ENCODE data around the gene GPANK1. TPM values are rescaled to one million over a fixed set of nuclear protein-coding genes. Genes with fewer than 3 reads are reported as not detected.

GPANK1 gene
- total and polyA plus RNA-seq, 9 of the 15 experiments (the other 6 are each of a cell fraction or from before 2014, with no cell fraction given), result 32.2 to 111 (median 46.3) TPM

- H3K27me3 ChIP-seq (ENCODE audit: control insufficient read depth in 2 of 2, insufficient read depth in 2 of 2, low read length in 2 of 2), result no peaks in the 10 kb centered on the region
- BruUV-seq (replicated peaks), result no TSS peak
- no peak for ATAC-seq
- no peak overlapping the region for H3K4me2 ChIP-seq (ENCODE audit: insufficient read depth, low read length)
- peaks cover 10 to 18% of the 10 kb centered on the region in 2 experiments for H3K4me1 ChIP-seq (replicated peaks in 1 of 2; ENCODE audit: control insufficient read depth in 2 of 2, insufficient read depth in 2 of 2, low read length in 2 of 2)
- H3K4me3 ChIP-seq, result no peak overlapping the region
- H2AFZ ChIP-seq (ENCODE audit: low read depth, low read length), result no peak overlapping the region
- H3K79me2 ChIP-seq (ENCODE audit: control insufficient read depth, insufficient read depth, low read length), result peaks cover 67% of the 10 kb centered on the region
- intact Hi-C loops (cut with micrococcal nuclease) (no loop called here), in situ Hi-C loops (cut with MboI) (no loop called here)
- peak overlapping the region in 1 of 2 experiments; percentile 39; a peak in 1 of 4 replicates for H3K9ac ChIP-seq (ENCODE audit: insufficient read depth in 1 of 2, low read depth in 2 of 2, low read length in 2 of 2)
- no peak overlapping the region for H3K27ac ChIP-seq (ENCODE audit: extremely low read depth, low read depth, low read length)
- ChIA-PET CTCF (ENCODE audit: low intra/inter-chr PET ratio) (no interaction called here), POLR2A (interaction anchor here (0.6 to 12.4 kb wide), 8 partner anchors 9 to 165 kb away, joined by 3 to 274 read pairs (median 4); partner anchors contain the start of genes BAG6, C6orf47 and GPANK1)
- peaks cover 30% of the 10 kb centered on the region for H4K20me1 ChIP-seq (replicated peaks; ENCODE audit: control insufficient read depth, insufficient read depth, low read length)
- H3K36me3 ChIP-seq (ENCODE audit: control insufficient read depth, insufficient read depth, low read length), result peaks cover 100% of the 10 kb centered on the region
- TF ChIP-seq ZBTB26 (CRISPR knock-in tag; IDR thresholded peaks at IDR 0.05) (0 out of 2 replicates have a peak, but pooled peaks have one; percentile 36), ZNF707 (CRISPR knock-in tag; conservative IDR thresholded peaks at IDR 0.05) (no peak)
- 96% methylated on average over 8 of the region's 10 CpGs for WGBS (ENCODE audit: insufficient coverage, low coverage, missing lambda C conversion rate)
- H3K9me3 ChIP-seq (replicated peaks; ENCODE audit: control insufficient read depth, insufficient read depth, low read depth, low read length), result no peaks in the 10 kb centered on the region
- DNase-seq (ENCODE audit: extremely low read depth in 1 of 4, low spot score in 3 of 4), result no peak
- H3K9me1 ChIP-seq (ENCODE audit: control insufficient read depth, insufficient read depth, low read length), result peaks cover 11% of the 10 kb centered on the region
- FAIRE-seq, result no peak
These were observed 37.8 kb downstream of the GPANK1 start for GRCh38 chr6:31626952-31627351.

- H3K9me3 ChIP-seq (replicated peaks; ENCODE audit: control insufficient read depth, insufficient read depth, low read depth, low read length), result no peaks in the 10 kb centered on the region
- no TSS peak for BruUV-seq (replicated peaks)
- peaks cover 82% of the 10 kb centered on the region for H3K36me3 ChIP-seq (ENCODE audit: control insufficient read depth, insufficient read depth, low read length)
- H2AFZ ChIP-seq (ENCODE audit: low read depth, low read length), result no peak overlapping the region
- H4K20me1 ChIP-seq (replicated peaks; ENCODE audit: control insufficient read depth, insufficient read depth, low read length), result peaks cover 31% of the 10 kb centered on the region; the same call in 1 of the 2 replicates
- DNase-seq (ENCODE audit: extremely low read depth in 1 of 4, low spot score in 3 of 4), result no peak
- 92% methylated on average over 10 of the region's 10 CpGs for WGBS (ENCODE audit: insufficient coverage, low coverage, missing lambda C conversion rate)
- H3K4me2 ChIP-seq (ENCODE audit: insufficient read depth, low read length), result no peak overlapping the region
- intact Hi-C loops (cut with micrococcal nuclease), result no loop called here
- ChIA-PET POLR2A (interaction anchor here (1.8 to 12.4 kb wide), 3 partner anchors 12 to 28 kb away, joined by 9 to 274 read pairs (median 41); partner anchors contain the start of gene BAG6), CTCF (ENCODE audit: low intra/inter-chr PET ratio) (no interaction called here)
- ATAC-seq, result no peak
- no peaks in the 10 kb centered on the region for H3K27me3 ChIP-seq (ENCODE audit: control insufficient read depth in 2 of 2, insufficient read depth in 2 of 2, low read length in 2 of 2)
- peaks cover 12% of the 10 kb centered on the region for H3K9me1 ChIP-seq (ENCODE audit: control insufficient read depth, insufficient read depth, low read length)
- in situ Hi-C loops (cut with MboI), result no loop called here
- peak overlapping the region in 1 of 2 experiments; percentile 54; a peak in 1 of 4 replicates for H3K9ac ChIP-seq (ENCODE audit: insufficient read depth in 1 of 2, low read depth in 2 of 2, low read length in 2 of 2)
- H3K4me1 ChIP-seq (replicated peaks in 1 of 2; ENCODE audit: control insufficient read depth in 2 of 2, insufficient read depth in 2 of 2, low read length in 2 of 2), result peaks cover 13 to 21% of the 10 kb centered on the region in 2 experiments
- peaks cover 73% of the 10 kb centered on the region for H3K79me2 ChIP-seq (ENCODE audit: control insufficient read depth, insufficient read depth, low read length)
- H3K4me3 ChIP-seq, result no peak overlapping the region
- FAIRE-seq, result no peak
- no peak overlapping the region for H3K27ac ChIP-seq (ENCODE audit: extremely low read depth, low read depth, low read length)
- TF ChIP-seq SRSF3 (IDR thresholded peaks at IDR 0.05; ENCODE audit: insufficient read depth, low read length) (no peak), RERE (CRISPR knock-in tag; IDR thresholded peaks at IDR 0.05; ENCODE audit: borderline replicate concordance) (no peak), GTF2B (IDR thresholded peaks at IDR 0.05; ENCODE audit: extremely low read depth, insufficient read length) (no peak), POLR2G (IDR thresholded peaks at IDR 0.05; ENCODE audit: low read depth, low read length) (peak; percentile 41; the same call in 1 of the 2 replicates), ZNF354B (CRISPR knock-in tag; IDR thresholded peaks at IDR 0.05) (no peak)
These were observed 40.7 kb downstream of the GPANK1 start for GRCh38 chr6:31624070-31624469.
